Measurements from ENCODE around the gene ZNF768.
"Not testable (repeated sequence)": the region's sequence is repeated elsewhere in the genome, so short reads cannot be mapped to it uniquely, and the experiment has no call there.

Gene ZNF768

GRCh38 chr16:30546115-30546514 lies 19.7 kb upstream of the ZNF768 start:
- TF ChIP-seq CTCF (IDR thresholded peaks at IDR 0.05; ENCODE audit: low read length, missing control alignments) = no peak
- DNase-seq (ENCODE audit: low read depth) = no peak
- no peak overlapping the region for H3K4me3 ChIP-seq (replicated peaks; ENCODE audit: low read depth, low read length)

- no peak for TF ChIP-seq CTCF (IDR thresholded peaks at IDR 0.05; ENCODE audit: low read length, missing control alignments)
- DNase-seq (ENCODE audit: low read depth) = no peak
- no peak overlapping the region for H3K4me3 ChIP-seq (replicated peaks; ENCODE audit: low read depth, low read length)
These were observed 16.7 kb upstream of the ZNF768 start for GRCh38 chr16:30543067-30543466.

- H3K4me3 ChIP-seq (replicated peaks; ENCODE audit: low read depth, low read length) = no peak overlapping the region
- peak; percentile 80 for DNase-seq (ENCODE audit: low read depth)
- TF ChIP-seq CTCF (IDR thresholded peaks at IDR 0.05; ENCODE audit: low read length, missing control alignments) = no peak
These were observed 15.3 kb upstream of the ZNF768 start for GRCh38 chr16:30541502-30542329.

- not testable (repeated sequence) for H3K4me3 ChIP-seq (replicated peaks; ENCODE audit: low read depth, low read length); DNase-seq (ENCODE audit: low read depth)
These were observed 14.6 kb upstream of the ZNF768 start for GRCh38 chr16:30540916-30541464.

GRCh38 chr16:30539986-30540526 lies 13.7 kb upstream of the ZNF768 start:
- not testable (repeated sequence) for H3K4me3 ChIP-seq (replicated peaks; ENCODE audit: low read depth, low read length); DNase-seq (ENCODE audit: low read depth)

GRCh38 chr16:30539000-30539964 lies 12.9 kb upstream of the ZNF768 start:
- no peak for DNase-seq (ENCODE audit: low read depth)
- TF ChIP-seq CTCF (IDR thresholded peaks at IDR 0.05; ENCODE audit: low read length, missing control alignments) = no peak
- no peak overlapping the region for H3K4me3 ChIP-seq (replicated peaks; ENCODE audit: low read depth, low read length)

- DNase-seq (ENCODE audit: low read depth); H3K4me3 ChIP-seq (replicated peaks; ENCODE audit: low read depth, low read length): not testable (repeated sequence)
These were observed 10.1 kb upstream of the ZNF768 start for GRCh38 chr16:30536391-30537024.

GRCh38 chr16:30535777-30536190 lies 9.4 kb upstream of the ZNF768 start:
- peak; percentile 72 for DNase-seq (ENCODE audit: low read depth)
- TF ChIP-seq CTCF (IDR thresholded peaks at IDR 0.05; ENCODE audit: low read length, missing control alignments) = peak; percentile 73
- peak overlapping the region; percentile 73 for H3K4me3 ChIP-seq (replicated peaks; ENCODE audit: low read depth, low read length)

All from fibroblast of pulmonary artery (primary cell).